ENCODE measurements around the gene EREG. TPM values are rescaled to one million over a fixed set of nuclear protein-coding genes. Genes with fewer than 3 reads are reported as not detected.

Gene EREG
- total and polyA plus RNA-seq, 4 donors = 0.51 TPM; not detected in 3

DNA sequence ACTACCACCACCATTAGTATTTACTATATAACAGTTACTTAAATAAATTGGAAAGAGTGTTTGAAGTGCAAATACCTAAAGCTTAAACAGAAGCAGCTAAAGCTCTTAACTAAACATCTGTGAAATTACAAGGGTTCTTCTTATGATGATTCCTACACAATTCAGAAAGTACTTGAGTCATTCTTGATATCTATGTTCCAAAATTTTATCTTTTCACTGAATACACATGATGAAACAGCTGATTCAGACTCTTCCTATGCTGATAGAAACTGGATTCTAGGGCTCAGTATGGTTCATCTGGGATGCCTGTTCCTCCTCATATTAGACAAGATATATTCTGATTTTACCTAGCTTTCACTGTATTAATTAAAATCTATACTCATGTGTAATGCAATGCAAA is 13.6 kb downstream of the EREG start:
- TF ChIP-seq, protein P1, sequence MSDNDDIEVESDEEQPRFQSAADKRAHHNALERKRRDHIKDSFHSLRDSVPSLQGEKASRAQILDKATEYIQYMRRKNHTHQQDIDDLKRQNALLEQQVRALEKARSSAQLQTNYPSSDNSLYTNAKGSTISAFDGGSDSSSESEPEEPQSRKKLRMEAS (IDR thresholded peaks at IDR 0.05) = no peak
- TF ChIP-seq YY1 (IDR thresholded peaks at IDR 0.05) = no peak
- TF ChIP-seq, protein P2, sequence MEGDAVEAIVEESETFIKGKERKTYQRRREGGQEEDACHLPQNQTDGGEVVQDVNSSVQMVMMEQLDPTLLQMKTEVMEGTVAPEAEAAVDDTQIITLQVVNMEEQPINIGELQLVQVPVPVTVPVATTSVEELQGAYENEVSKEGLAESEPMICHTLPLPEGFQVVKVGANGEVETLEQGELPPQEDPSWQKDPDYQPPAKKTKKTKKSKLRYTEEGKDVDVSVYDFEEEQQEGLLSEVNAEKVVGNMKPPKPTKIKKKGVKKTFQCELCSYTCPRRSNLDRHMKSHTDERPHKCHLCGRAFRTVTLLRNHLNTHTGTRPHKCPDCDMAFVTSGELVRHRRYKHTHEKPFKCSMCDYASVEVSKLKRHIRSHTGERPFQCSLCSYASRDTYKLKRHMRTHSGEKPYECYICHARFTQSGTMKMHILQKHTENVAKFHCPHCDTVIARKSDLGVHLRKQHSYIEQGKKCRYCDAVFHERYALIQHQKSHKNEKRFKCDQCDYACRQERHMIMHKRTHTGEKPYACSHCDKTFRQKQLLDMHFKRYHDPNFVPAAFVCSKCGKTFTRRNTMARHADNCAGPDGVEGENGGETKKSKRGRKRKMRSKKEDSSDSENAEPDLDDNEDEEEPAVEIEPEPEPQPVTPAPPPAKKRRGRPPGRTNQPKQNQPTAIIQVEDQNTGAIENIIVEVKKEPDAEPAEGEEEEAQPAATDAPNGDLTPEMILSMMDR (IDR thresholded peaks at IDR 0.05; ENCODE audit: low read depth, low read length, missing input control) = no peak
- TF ChIP-seq EGR1 (IDR thresholded peaks at IDR 0.05; ENCODE audit: low read depth in 2 of 2) = no peak
- DNase-seq (ENCODE audit: low spot score) = no peak

DNA sequence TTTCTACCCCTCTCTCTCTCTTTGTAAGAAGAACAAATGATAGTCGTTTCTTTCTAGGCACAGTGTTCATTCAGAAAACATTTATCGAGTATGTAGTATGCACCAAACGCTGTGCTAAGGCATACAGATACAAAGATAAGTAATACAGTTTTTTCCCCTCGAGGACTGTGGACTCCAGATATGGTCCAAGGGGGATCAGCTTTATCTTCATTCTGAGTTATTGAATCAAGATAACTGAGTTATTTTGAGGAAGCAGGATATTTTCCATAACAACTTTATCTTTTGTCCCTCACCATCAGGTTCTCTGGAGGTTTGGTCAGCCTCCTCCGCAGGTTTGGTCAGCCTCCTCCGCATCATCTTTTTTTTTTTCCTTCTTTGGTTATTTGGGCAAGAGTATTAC is 15.0 kb downstream of the EREG start:
- 76% methylated on average over 6 of the region's 6 CpGs for WGBS
- Histone ChIP-seq H3K9me3 (ENCODE audit: control insufficient read depth in 4 of 4, low read length in 3 of 4) (no peaks in the 10 kb centered on the region), H3K9ac (ENCODE audit: low read depth in 1 of 2, low read length in 2 of 2) (no peak overlapping the region), H3K4me3 (ENCODE audit: low read depth in 1 of 3, low read length in 3 of 3) (no peak overlapping the region), H3K36me3 (ENCODE audit: control insufficient read depth in 4 of 4, insufficient read depth in 3 of 4, low read depth in 1 of 4, low read length in 3 of 4) (no peaks in the 10 kb centered on the region), H3K4me1 (ENCODE audit: control insufficient read depth in 4 of 4, insufficient read depth in 4 of 4, low read length in 3 of 4) (no peaks in the 10 kb centered on the region), H3K27me3 (ENCODE audit: control insufficient read depth in 4 of 4, insufficient read depth in 4 of 4, low read length in 3 of 4) (no peaks in the 10 kb centered on the region), H3K27ac (ENCODE audit: low read depth in 1 of 2, low read length in 2 of 2) (no peak overlapping the region)
- no peak for DNase-seq (ENCODE audit: low spot score)
- TF ChIP-seq, protein P3, sequence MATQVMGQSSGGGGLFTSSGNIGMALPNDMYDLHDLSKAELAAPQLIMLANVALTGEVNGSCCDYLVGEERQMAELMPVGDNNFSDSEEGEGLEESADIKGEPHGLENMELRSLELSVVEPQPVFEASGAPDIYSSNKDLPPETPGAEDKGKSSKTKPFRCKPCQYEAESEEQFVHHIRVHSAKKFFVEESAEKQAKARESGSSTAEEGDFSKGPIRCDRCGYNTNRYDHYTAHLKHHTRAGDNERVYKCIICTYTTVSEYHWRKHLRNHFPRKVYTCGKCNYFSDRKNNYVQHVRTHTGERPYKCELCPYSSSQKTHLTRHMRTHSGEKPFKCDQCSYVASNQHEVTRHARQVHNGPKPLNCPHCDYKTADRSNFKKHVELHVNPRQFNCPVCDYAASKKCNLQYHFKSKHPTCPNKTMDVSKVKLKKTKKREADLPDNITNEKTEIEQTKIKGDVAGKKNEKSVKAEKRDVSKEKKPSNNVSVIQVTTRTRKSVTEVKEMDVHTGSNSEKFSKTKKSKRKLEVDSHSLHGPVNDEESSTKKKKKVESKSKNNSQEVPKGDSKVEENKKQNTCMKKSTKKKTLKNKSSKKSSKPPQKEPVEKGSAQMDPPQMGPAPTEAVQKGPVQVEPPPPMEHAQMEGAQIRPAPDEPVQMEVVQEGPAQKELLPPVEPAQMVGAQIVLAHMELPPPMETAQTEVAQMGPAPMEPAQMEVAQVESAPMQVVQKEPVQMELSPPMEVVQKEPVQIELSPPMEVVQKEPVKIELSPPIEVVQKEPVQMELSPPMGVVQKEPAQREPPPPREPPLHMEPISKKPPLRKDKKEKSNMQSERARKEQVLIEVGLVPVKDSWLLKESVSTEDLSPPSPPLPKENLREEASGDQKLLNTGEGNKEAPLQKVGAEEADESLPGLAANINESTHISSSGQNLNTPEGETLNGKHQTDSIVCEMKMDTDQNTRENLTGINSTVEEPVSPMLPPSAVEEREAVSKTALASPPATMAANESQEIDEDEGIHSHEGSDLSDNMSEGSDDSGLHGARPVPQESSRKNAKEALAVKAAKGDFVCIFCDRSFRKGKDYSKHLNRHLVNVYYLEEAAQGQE (IDR thresholded peaks at IDR 0.05) = no peak
- TF ChIP-seq SP1 (IDR thresholded peaks at IDR 0.05) (no peak), FOXA2 (IDR thresholded peaks at IDR 0.05) (no peak), YY1 (IDR thresholded peaks at IDR 0.05) (no peak), TAF1 (conservative IDR thresholded peaks at IDR 0.05) (no peak), GABPA (IDR thresholded peaks at IDR 0.05 in 1 of 2, conservative IDR thresholded peaks at IDR 0.05 in 1 of 2) (no peak), EGR1 (IDR thresholded peaks at IDR 0.05; ENCODE audit: low read depth in 2 of 2) (no peak), RXRA (IDR thresholded peaks at IDR 0.05) (no peak), HNF4A (conservative IDR thresholded peaks at IDR 0.05) (no peak), FOXA1 (IDR thresholded peaks at IDR 0.05) (no peak), RAD21 (IDR thresholded peaks at IDR 0.05) (no peak)
- TF ChIP-seq, protein P4, sequence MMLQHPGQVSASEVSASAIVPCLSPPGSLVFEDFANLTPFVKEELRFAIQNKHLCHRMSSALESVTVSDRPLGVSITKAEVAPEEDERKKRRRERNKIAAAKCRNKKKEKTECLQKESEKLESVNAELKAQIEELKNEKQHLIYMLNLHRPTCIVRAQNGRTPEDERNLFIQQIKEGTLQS (IDR thresholded peaks at IDR 0.05) = no peak
- TF ChIP-seq, protein P5, sequence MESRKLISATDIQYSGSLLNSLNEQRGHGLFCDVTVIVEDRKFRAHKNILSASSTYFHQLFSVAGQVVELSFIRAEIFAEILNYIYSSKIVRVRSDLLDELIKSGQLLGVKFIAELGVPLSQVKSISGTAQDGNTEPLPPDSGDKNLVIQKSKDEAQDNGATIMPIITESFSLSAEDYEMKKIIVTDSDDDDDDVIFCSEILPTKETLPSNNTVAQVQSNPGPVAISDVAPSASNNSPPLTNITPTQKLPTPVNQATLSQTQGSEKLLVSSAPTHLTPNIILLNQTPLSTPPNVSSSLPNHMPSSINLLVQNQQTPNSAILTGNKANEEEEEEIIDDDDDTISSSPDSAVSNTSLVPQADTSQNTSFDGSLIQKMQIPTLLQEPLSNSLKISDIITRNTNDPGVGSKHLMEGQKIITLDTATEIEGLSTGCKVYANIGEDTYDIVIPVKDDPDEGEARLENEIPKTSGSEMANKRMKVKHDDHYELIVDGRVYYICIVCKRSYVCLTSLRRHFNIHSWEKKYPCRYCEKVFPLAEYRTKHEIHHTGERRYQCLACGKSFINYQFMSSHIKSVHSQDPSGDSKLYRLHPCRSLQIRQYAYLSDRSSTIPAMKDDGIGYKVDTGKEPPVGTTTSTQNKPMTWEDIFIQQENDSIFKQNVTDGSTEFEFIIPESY (IDR thresholded peaks at IDR 0.05) = no peak
- TF ChIP-seq, protein P1 (IDR thresholded peaks at IDR 0.05) = no peak

More for the DNA sequence above, 13.6 kb downstream of the EREG start:
- Histone ChIP-seq H3K36me3 (ENCODE audit: control insufficient read depth in 4 of 4, insufficient read depth in 3 of 4, low read depth in 1 of 4, low read length in 3 of 4) (no peaks in the 10 kb centered on the region), H3K9ac (ENCODE audit: low read depth in 1 of 2, low read length in 2 of 2) (no peak overlapping the region), H3K27me3 (ENCODE audit: control insufficient read depth in 4 of 4, insufficient read depth in 4 of 4, low read length in 3 of 4) (no peaks in the 10 kb centered on the region), H3K4me3 (ENCODE audit: low read depth in 1 of 3, low read length in 3 of 3) (no peak overlapping the region), H3K9me3 (ENCODE audit: control insufficient read depth in 4 of 4, low read length in 3 of 4) (no peaks in the 10 kb centered on the region), H3K4me1 (ENCODE audit: control insufficient read depth in 4 of 4, insufficient read depth in 4 of 4, low read length in 3 of 4) (no peaks in the 10 kb centered on the region), H3K27ac (ENCODE audit: low read depth in 1 of 2, low read length in 2 of 2) (no peak overlapping the region)
